Astrocyte (in vitro differentiated cells and primary cell): ENCODE data around the gene GPER1.

Experiments
- CTCF ChIP-seq: IDR thresholded peaks from 2 replicates; pipeline ENCODE4 v1.5.1; 2011; ENCODE audit warnings: low read depth, mild to moderate bottlenecking, inconsistent platforms, low read length, moderate library complexity; ENCODE audit not compliant: insufficient read depth
- EZH2 ChIP-seq: IDR thresholded peaks from 2 replicates; pipeline ENCODE4 v1.6.1; 2012; ENCODE audit warnings: mild to moderate bottlenecking, low read length, inconsistent platforms; ENCODE audit not compliant: insufficient read depth

GRCh38 chr7:1099637-1100036, 11.7 kb downstream of the GPER1 start:
- TF ChIP-seq CTCF (no peak), EZH2 (no peak)
